ENCODE results near the gene KRTAP5-11. TPM values are rescaled to one million over a fixed set of nuclear protein-coding genes. Genes with fewer than 3 reads are reported as not detected.

The KRTAP5-11 gene
- total RNA-seq, 1 experiment from 2014 or later, result not detected

DNA sequence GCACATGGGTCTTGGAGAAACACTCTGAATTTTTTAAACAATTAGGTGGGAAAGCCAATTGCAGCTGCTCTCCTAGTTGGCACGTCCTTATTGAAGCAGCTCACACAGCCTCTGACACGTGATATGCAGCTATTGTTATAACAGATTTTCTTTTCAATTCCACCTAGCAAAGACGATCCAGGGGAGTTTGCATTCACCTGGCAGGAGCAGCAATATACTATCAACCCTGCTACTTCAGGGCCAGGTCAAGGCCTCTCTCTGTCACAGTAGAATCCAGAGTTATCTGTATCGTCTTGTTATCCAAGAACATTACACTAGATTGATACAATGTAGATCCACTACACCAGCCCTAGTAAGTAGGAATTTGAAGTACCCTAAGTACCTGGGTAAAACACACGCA, 8.3 kb downstream of the KRTAP5-11 start:
- Histone ChIP-seq H3K27ac (ENCODE audit: low read depth, low read length) (no peak overlapping the region), H3K27me3 (ENCODE audit: insufficient read depth, low read length) (peaks cover 7% of the 10 kb centered on the region; the same call in 1 of the 2 replicates), H4K20me1 (ENCODE audit: insufficient read depth) (no peaks in the 10 kb centered on the region), H3K79me2 (ENCODE audit: insufficient read depth, low read length) (no peaks in the 10 kb centered on the region), H3K9me3 (ENCODE audit: control insufficient read depth in 1 of 2, insufficient read depth in 1 of 2, low read depth in 1 of 2, low read length in 2 of 2) (no peaks in the 10 kb centered on the region), H3K36me3 (ENCODE audit: control insufficient read depth in 1 of 2, insufficient read depth in 2 of 2, low read length in 2 of 2) (no peaks in the 10 kb centered on the region), H3K9ac (ENCODE audit: low read length) (no peak overlapping the region), H3K9me2 (ENCODE audit: insufficient read depth) (no peaks in the 10 kb centered on the region), H3K4me3 (replicated peaks in 1 of 2; ENCODE audit: low read depth in 1 of 2, low read length in 2 of 2) (no peak overlapping the region), H3K4me1 (ENCODE audit: control insufficient read depth in 1 of 2, insufficient read depth in 2 of 2, low read length in 2 of 2) (no peaks in the 10 kb centered on the region), H2AFZ (ENCODE audit: low read depth, low read length, poor library complexity, severe bottlenecking) (no peak overlapping the region), H3K4me2 (ENCODE audit: low read length) (no peak overlapping the region)
- POLR2A ChIA-PET, result no interaction called here
- RAD21 ChIA-PET (ENCODE audit: low non-redundant PET in 1 of 2, low total read pairs in 2 of 2, uncharacterized antibody in 2 of 2, unreplicated experiment in 2 of 2), result interaction anchor here in 1 of 2 experiments (0.7 kb wide), 1 partner anchor 650 kb away, joined by 3 read pairs; no protein-coding TSS in a partner anchor
- no TSS peak for BruUV-seq (replicated peaks)
- CTCF ChIA-PET, result no interaction called here
- TF ChIP-seq ELF1 (IDR thresholded peaks at IDR 0.05; ENCODE audit: borderline replicate concordance, low read depth), result no peak
- no peak for TF ChIP-seq SIN3A (IDR thresholded peaks at IDR 0.05; ENCODE audit: low read depth)
- no peak for TF ChIP-seq CTCF (IDR thresholded peaks at IDR 0.05 in 2 of 3, conservative IDR thresholded peaks at IDR 0.05 in 1 of 3; ENCODE audit: borderline replicate concordance in 1 of 3, insufficient read depth in 1 of 3, low read depth in 2 of 3, low read length in 2 of 3)
- no peak for TF ChIP-seq JUND (IDR thresholded peaks at IDR 0.05)
- TF ChIP-seq EZH2 (IDR thresholded peaks at IDR 0.05), result no peak
- no peak for TF ChIP-seq RAD21 (IDR thresholded peaks at IDR 0.05; ENCODE audit: low read depth)
- TF ChIP-seq POLR2AphosphoS5 (IDR thresholded peaks at IDR 0.05; ENCODE audit: low read depth, low read length), result no peak
- no peak for TF ChIP-seq EZH2phosphoT487 (IDR thresholded peaks at IDR 0.05; ENCODE audit: borderline replicate concordance)
- ATAC-seq (no peak), DNase-seq (ENCODE audit: low read depth, low spot score) (no peak)
- intact Hi-C loops (cut with micrococcal nuclease), result no loop called here

GRCh38 chr11:71572811-71573210, 9.9 kb downstream of the KRTAP5-11 start:
- H3K27ac ChIP-seq (ENCODE audit: low read depth, low read length), result no peak overlapping the region
- H3K27me3 ChIP-seq (ENCODE audit: insufficient read depth, low read length), result peaks cover 17% of the 10 kb centered on the region; the same call in 1 of the 2 replicates
- no peak overlapping the region for H3K4me2 ChIP-seq (ENCODE audit: low read length)
- no peak overlapping the region for H3K4me3 ChIP-seq (replicated peaks in 1 of 2; ENCODE audit: low read depth in 1 of 2, low read length in 2 of 2)
- no peaks in the 10 kb centered on the region for H3K9me2 ChIP-seq (ENCODE audit: insufficient read depth)
- intact Hi-C loops (cut with micrococcal nuclease), result no loop called here
- ATAC-seq (no peak), DNase-seq (ENCODE audit: low read depth, low spot score) (no peak)
- no peaks in the 10 kb centered on the region for H3K79me2 ChIP-seq (ENCODE audit: insufficient read depth, low read length)
- BruUV-seq (replicated peaks), result no TSS peak
- no peak overlapping the region for H2AFZ ChIP-seq (ENCODE audit: low read depth, low read length, poor library complexity, severe bottlenecking)
- CTCF ChIA-PET, result interaction anchor here (1.2 kb wide), 1 partner anchor 9 kb away, joined by 3 read pairs; no protein-coding TSS in a partner anchor
- no peak overlapping the region for H3K9ac ChIP-seq (ENCODE audit: low read length)
- POLR2A ChIA-PET, result no interaction called here
- no peaks in the 10 kb centered on the region for H3K9me3 ChIP-seq (ENCODE audit: control insufficient read depth in 1 of 2, insufficient read depth in 1 of 2, low read depth in 1 of 2, low read length in 2 of 2)
- no peaks in the 10 kb centered on the region for H3K4me1 ChIP-seq (ENCODE audit: control insufficient read depth in 1 of 2, insufficient read depth in 2 of 2, low read length in 2 of 2)
- RAD21 ChIA-PET (ENCODE audit: low non-redundant PET in 1 of 2, low total read pairs in 2 of 2, uncharacterized antibody in 2 of 2, unreplicated experiment in 2 of 2), result no interaction called here
- no peaks in the 10 kb centered on the region for H4K20me1 ChIP-seq (ENCODE audit: insufficient read depth)
- no peaks in the 10 kb centered on the region for H3K36me3 ChIP-seq (ENCODE audit: control insufficient read depth in 1 of 2, insufficient read depth in 2 of 2, low read length in 2 of 2)
- TF ChIP-seq EZH2 (IDR thresholded peaks at IDR 0.05) (no peak), JUND (IDR thresholded peaks at IDR 0.05) (no peak), ELF1 (IDR thresholded peaks at IDR 0.05; ENCODE audit: borderline replicate concordance, low read depth) (no peak), TCF7L2 (IDR thresholded peaks at IDR 0.05; ENCODE audit: borderline replicate concordance, extremely low read depth, insufficient read depth, insufficient read length) (no peak), SRF (IDR thresholded peaks at IDR 0.05; ENCODE audit: low read depth) (no peak), CEBPB (IDR thresholded peaks at IDR 0.05; ENCODE audit: low read depth) (no peak), REST (IDR thresholded peaks at IDR 0.05; ENCODE audit: low read depth) (no peak), CBX3 (IDR thresholded peaks at IDR 0.05; ENCODE audit: low read depth) (no peak), ZNF274 (IDR thresholded peaks at IDR 0.05; ENCODE audit: low read depth, low read length) (no peak)

All from HCT116 (cell line).